Ovary (tissue), 3 donors: ENCODE results near the gene CPN2.

Experiments used
- CTCF ChIP-seq, 3 donors: fragments of 450-650 bp in 2 of 3; fragments of 200-600 bp in 1 of 3; IDR thresholded peaks; one replicate each; pipeline versions ENCODE4 v1.5.1 to v1.8.0; 2016 to 2022; ENCODE audit warnings: antibody characterized with exemption in 3 of 3, mild to moderate bottlenecking in 1 of 3
- POLR2A ChIP-seq: fragments of 450-650 bp; IDR thresholded peaks from one replicate; pipeline ENCODE4 v1.6.1; 2017; ENCODE audit warnings: antibody characterized with exemption, mild to moderate bottlenecking, moderate library complexity
- donor health status: DM: no; HTN: no; CAD: no.

GRCh38 chr3:194396859-194397756, 46.0 kb upstream of the CPN2 start:
- TF ChIP-seq POLR2A, result no peak
- TF ChIP-seq CTCF (IDR thresholded peaks at IDR 0.05), result no peak
